ENCODE measurements around the gene RUVBL1. TPM values are rescaled to one million over a fixed set of nuclear protein-coding genes. Genes with fewer than 3 reads are reported as not detected.

Gene RUVBL1
- total and polyA plus RNA-seq, 2 of the 4 experiments (the other 2 are of a cell fraction) = 68.7 to 83.3 TPM

DNA sequence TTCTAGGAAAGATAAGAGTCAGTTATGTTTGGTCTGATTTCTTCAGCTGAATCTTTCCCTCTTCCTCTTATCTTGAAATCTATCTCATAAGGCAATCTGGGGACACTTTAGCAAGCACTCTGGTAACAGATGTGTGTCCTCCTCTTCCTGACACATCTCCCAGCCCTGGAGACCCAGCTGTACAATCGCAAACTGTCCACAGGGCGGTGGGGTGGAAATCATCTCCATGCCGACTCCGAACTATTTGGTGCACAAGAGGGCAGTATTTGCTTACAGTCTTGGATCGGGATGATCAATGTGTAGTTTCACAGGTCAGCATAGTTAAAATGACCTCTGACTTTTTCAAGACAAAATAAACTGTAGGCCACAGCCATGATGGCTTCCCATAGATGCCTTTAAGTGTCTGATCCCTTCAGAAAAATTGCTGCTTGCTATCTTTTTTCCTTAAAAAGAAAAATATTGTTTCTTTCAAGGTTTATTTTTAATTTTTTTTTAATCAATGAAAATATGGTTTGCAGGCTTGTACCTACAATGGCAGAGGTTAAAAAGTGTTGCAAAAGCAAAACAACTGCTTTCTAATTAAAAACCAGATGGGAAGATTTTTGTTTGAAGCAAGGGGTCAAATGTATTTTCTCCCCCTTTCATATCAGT is 47.4 kb upstream of the RUVBL1 start (continued):
- peak; percentile 94 for TF ChIP-seq RAD21 (IDR thresholded peaks at IDR 0.05; ENCODE audit: low read length)

DNA sequence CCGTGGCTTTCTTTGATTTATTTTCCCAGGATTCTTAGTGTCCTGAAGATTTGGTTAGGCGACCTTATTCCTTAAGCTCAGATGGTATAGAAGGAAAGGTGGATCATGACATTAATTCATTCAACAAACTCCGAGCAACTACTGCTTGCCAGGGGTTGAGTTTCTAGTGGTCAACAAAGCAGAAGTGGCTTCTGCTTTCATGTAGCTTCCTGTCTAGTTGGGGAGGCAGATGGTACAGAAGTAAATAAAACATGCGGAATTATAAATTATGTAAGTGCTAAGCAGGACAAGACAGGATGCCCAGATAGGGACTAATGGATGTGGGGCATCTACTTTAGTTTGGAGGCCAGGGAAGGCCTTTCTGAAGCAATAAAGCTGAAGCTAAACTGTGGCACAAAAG is 45.2 kb upstream of the RUVBL1 start:
- ATAC-seq (ENCODE audit: low read depth) (no peak), DNase-seq (no peak)
- Histone ChIP-seq H4K5ac (ENCODE audit: low read depth, low read length) (no peak overlapping the region), H3K23ac (ENCODE audit: low read depth, low read length) (no peak overlapping the region), H3K27ac (ENCODE audit: insufficient read depth, low read length) (no peak overlapping the region), H3K4me3 (ENCODE audit: insufficient read depth, low read depth, low read length) (no peak overlapping the region), H3K79me1 (ENCODE audit: low read depth in 1 of 2, low read length in 2 of 2) (peaks cover 7 to 12% of the 10 kb centered on the region in 2 experiments; a peak in 2 of 4 replicates), H3K9me1 (ENCODE audit: insufficient read depth, low read length) (no peaks in the 10 kb centered on the region), H4K20me1 (ENCODE audit: insufficient read depth, low read length) (peaks cover 2% of the 10 kb centered on the region), H3K4me1 (ENCODE audit: control insufficient read depth, insufficient read depth, low read length) (peaks cover 2% of the 10 kb centered on the region; the same call in 1 of the 2 replicates), H3K36me3 (ENCODE audit: control insufficient read depth, insufficient read depth, low read length) (no peaks in the 10 kb centered on the region), H3K9ac (ENCODE audit: low read depth, low read length) (no peak overlapping the region), H3K27me3 (ENCODE audit: control insufficient read depth, insufficient read depth, low read length) (no peaks in the 10 kb centered on the region), H2AFZ (replicated peaks; ENCODE audit: low read length, poor library complexity) (no peak overlapping the region), H3K4me2 (ENCODE audit: low read depth, low read length) (no peak overlapping the region), H2BK20ac (ENCODE audit: low read depth, low read length) (no peak overlapping the region), H2AK9ac (replicated peaks; ENCODE audit: low read depth, low read length, poor library complexity) (no peak overlapping the region), H4K91ac (ENCODE audit: insufficient read depth, low read depth, low read length) (no peak overlapping the region), H3K56ac (ENCODE audit: extremely low read depth, insufficient read depth, low read length) (no peak overlapping the region), H2BK120ac (ENCODE audit: low read depth, low read length) (no peak overlapping the region), H3K9me3 (ENCODE audit: control insufficient read depth, insufficient read depth, low read length) (no peaks in the 10 kb centered on the region), H2BK5ac (ENCODE audit: low read depth, low read length, poor library complexity, severe bottlenecking) (no peak overlapping the region), H3K14ac (replicated peaks; ENCODE audit: low read depth, low read length) (no peak overlapping the region), H2BK15ac (ENCODE audit: low read depth, low read length) (no peak overlapping the region), H4K8ac (ENCODE audit: low read depth in 2 of 2, low read length in 2 of 2) (no peak overlapping the region), H2AK5ac (ENCODE audit: low read depth, low read length) (no peak overlapping the region), H3K18ac (ENCODE audit: low read depth, low read length) (no peak overlapping the region), H3K4ac (ENCODE audit: low read depth, low read length) (no peak overlapping the region)
- dilution Hi-C loops (cut with HindIII; ENCODE audit: low sequenced_read_pairs, unreplicated experiment) (no loop called here), intact Hi-C loops (cut with micrococcal nuclease) (no loop called here), in situ Hi-C loops (cut with MboI; ENCODE audit: low sequenced_read_pairs) (no loop called here)
- ChIA-PET POLR2A (ENCODE audit: unreplicated experiment) (no interaction called here), CTCF (no interaction called here)
- BruUV-seq (replicated peaks) = no TSS peak
- WGBS, 2 experiments (ENCODE audit: extremely low coverage in 2 of 2, insufficient read length in 1 of 2) = 60% methylated on average over 1 of the region's 4 CpGs; no CpG with 5 or more reads in 1 of the 2 experiments
- TF ChIP-seq POLR2A (IDR thresholded peaks at IDR 0.05; ENCODE audit: low read depth, low read length) = no peak
- TF ChIP-seq, protein P1, sequence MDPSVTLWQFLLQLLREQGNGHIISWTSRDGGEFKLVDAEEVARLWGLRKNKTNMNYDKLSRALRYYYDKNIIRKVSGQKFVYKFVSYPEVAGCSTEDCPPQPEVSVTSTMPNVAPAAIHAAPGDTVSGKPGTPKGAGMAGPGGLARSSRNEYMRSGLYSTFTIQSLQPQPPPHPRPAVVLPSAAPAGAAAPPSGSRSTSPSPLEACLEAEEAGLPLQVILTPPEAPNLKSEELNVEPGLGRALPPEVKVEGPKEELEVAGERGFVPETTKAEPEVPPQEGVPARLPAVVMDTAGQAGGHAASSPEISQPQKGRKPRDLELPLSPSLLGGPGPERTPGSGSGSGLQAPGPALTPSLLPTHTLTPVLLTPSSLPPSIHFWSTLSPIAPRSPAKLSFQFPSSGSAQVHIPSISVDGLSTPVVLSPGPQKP (IDR thresholded peaks at IDR 0.05; ENCODE audit: borderline replicate concordance, low read depth, low read length) = no peak
- TF ChIP-seq SMC3 (IDR thresholded peaks at IDR 0.05; ENCODE audit: low read depth, low read length) = no peak
- no peak for TF ChIP-seq RFX5 (IDR thresholded peaks at IDR 0.05; ENCODE audit: low read depth, low read length)
- TF ChIP-seq RCOR1 (IDR thresholded peaks at IDR 0.05; ENCODE audit: insufficient replicate concordance, low read length) = no peak
- TF ChIP-seq NFE2L2 (IDR thresholded peaks at IDR 0.05; ENCODE audit: low read depth, low read length) = no peak
- TF ChIP-seq MAFK (IDR thresholded peaks at IDR 0.05; ENCODE audit: low read depth, low read length) = no peak
- TF ChIP-seq CHD1 (IDR thresholded peaks at IDR 0.05; ENCODE audit: low read depth, low read length) = no peak
- no peak for TF ChIP-seq BHLHE40 (IDR thresholded peaks at IDR 0.05; ENCODE audit: low read depth, low read length)
- TF ChIP-seq, protein P2, sequence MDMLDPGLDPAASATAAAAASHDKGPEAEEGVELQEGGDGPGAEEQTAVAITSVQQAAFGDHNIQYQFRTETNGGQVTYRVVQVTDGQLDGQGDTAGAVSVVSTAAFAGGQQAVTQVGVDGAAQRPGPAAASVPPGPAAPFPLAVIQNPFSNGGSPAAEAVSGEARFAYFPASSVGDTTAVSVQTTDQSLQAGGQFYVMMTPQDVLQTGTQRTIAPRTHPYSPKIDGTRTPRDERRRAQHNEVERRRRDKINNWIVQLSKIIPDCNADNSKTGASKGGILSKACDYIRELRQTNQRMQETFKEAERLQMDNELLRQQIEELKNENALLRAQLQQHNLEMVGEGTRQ (IDR thresholded peaks at IDR 0.05; ENCODE audit: low read depth, low read length) = no peak
- TF ChIP-seq CEBPB (IDR thresholded peaks at IDR 0.05; ENCODE audit: low read depth, low read length) = no peak
- no peak for TF ChIP-seq RAD21 (IDR thresholded peaks at IDR 0.05; ENCODE audit: low read length)
- no peak for TF ChIP-seq MXI1 (IDR thresholded peaks at IDR 0.05; ENCODE audit: borderline replicate concordance, low read depth, low read length)
- no peak for TF ChIP-seq MAZ (IDR thresholded peaks at IDR 0.05; ENCODE audit: borderline replicate concordance, low read depth, low read length)
- no peak for TF ChIP-seq FOS (IDR thresholded peaks at IDR 0.05; ENCODE audit: low read depth, low read length)

Measured in IMR-90 (cell line).